ENCODE data around the gene CFAP46. TPM values are rescaled to one million over a fixed set of nuclear protein-coding genes. Genes with fewer than 3 reads are reported as not detected.
"Not testable (repeated sequence)": the region's sequence is repeated elsewhere in the genome, so short reads cannot be mapped to it uniquely, and the experiment has no call there.

The CFAP46 gene
- polyA plus RNA-seq, 1 donor from 2014 or later, result not detected

DNA sequence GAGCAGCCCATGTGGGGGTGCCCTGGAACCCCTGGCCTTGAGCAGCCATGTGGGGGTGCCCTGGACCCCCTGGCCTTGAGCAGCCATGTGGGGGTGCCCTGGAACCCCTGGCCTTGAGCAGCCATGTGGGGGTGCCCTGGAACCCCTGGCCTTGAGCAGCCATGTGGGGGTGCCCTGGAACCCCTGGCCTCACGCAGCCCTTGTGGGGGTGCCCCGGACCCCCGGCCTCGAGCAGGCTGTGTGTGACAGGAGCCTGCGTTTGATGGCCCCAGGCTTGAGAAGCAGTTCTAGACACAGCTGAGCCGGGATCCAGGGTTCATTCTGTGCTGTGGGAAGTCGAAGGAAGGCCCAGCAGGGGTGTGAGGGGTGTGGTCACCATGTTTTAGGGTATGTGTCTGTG lies 19.0 kb downstream of the CFAP46 start:
- H3K4me3 Mint-ChIP-seq, H3K4me1 Mint-ChIP-seq, H3K36me3 Mint-ChIP-seq, H3K9me3 Mint-ChIP-seq, H3K27me3 Mint-ChIP-seq, H3K27ac Mint-ChIP-seq: not testable (repeated sequence)

DNA sequence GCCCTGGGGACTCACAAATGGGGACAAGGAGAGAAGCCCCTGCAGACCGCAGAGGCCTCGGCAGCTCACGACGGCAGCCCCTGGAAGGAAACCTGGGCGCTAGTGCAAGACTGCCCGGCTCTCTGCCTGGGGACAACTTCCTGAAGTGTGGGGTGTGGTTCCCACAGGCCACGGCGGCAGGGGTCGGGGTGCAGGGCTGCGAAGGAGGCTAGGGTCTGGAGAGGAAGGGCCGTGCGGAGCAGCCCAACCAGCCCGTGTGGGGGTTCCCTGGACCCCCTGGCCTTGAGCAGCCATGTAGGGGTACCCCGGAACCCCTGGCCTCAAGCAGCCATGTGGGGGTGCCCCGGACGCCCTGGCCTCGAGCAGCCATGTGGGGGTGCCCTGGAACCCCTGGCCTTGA lies 19.5 kb downstream of the CFAP46 start:
- no peak overlapping the region for H3K4me3 Mint-ChIP-seq
- H3K36me3 Mint-ChIP-seq, result no peaks in the 10 kb centered on the region
- H3K27me3 Mint-ChIP-seq, result no peaks in the 10 kb centered on the region

DNA sequence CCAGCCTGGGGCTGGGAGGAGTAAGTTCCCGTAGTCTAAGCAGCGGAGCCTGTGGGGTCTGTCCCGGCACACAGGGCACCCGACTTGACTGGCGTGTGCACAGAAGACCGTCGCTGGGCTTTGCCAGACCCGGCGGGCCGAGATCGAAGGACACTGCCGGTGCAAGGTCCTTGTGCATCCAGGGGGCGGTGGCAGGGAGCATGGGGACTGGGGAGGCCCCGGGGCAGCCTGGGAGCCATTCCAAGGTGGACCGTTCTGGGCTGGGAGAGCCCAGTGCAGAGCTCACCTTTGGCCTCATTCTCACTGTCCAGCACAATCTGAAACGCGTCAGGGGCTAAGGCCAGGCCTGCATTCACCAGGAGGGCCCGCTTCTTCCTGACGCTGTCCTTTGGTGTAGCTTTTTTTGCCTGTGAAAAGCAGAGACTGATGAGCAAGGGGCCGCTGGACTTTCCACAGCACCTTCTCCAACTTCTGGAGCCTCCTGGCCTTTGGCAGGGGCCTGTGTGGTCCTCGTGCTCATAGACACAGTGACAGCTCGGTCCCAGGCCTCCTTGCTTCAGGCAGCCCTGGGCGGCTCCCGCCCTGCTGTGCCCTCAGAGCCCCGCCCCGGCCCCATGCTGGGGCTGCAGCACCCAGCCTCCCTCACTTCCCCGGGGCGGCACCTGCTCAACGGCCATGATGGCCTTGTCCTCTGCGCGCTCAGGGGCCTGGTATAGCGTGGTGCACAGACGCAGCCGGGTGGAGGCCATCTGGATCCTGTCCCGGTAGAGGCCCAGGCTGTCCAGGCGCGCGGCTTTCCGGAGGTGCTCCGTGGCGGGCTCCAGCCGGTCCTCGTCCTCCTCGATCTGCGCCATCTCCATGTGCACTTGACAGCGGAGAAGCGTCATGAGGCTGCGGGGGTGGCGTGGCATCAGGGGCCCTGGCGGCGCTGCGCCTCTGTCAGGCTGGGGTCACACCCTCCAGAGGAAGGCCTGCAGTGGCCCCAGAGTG lies 20.3 kb downstream of the CFAP46 start:
- no peaks in the 10 kb centered on the region for H3K4me1 Mint-ChIP-seq
- no peak overlapping the region for H3K4me3 Mint-ChIP-seq
- peaks cover 4% of the 10 kb centered on the region for H3K27me3 Mint-ChIP-seq
- no peaks in the 10 kb centered on the region for H3K9me3 Mint-ChIP-seq
- no peak overlapping the region for H3K27ac Mint-ChIP-seq
- H3K36me3 Mint-ChIP-seq, result no peaks in the 10 kb centered on the region

More for the DNA sequence above, 19.5 kb downstream of the CFAP46 start:
- Mint-ChIP-seq H3K4me1 (no peaks in the 10 kb centered on the region), H3K27ac (no peak overlapping the region), H3K9me3 (no peaks in the 10 kb centered on the region)

DNA sequence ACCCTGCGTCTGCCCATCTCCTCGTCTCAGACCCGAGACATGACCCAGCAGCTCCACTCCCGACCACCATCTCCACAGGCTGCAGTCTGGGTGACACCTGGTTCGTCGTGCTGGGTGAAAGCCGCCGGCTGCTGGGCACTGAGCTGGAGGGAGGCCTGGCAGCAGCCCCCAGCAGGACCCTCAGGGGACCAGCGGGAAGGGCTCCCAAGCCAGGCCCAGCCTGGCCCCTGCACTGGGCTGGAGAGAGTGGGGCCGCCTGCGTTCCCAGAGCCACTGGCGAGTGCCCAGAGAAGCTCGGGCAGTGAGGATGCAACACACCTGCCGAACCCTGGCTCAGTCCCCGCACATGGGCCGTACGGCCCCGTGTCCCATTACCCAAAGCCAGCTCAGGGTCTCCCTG lies 21.3 kb downstream of the CFAP46 start:
- Mint-ChIP-seq H3K36me3 (no peaks in the 10 kb centered on the region), H3K27ac (no peak overlapping the region), H3K9me3 (no peaks in the 10 kb centered on the region), H3K4me3 (no peak overlapping the region), H3K27me3 (peaks cover 12% of the 10 kb centered on the region), H3K4me1 (peaks cover 0 to 6% (median 0%) of the 10 kb centered on the region in 3 donors)

- H3K27me3 Mint-ChIP-seq, result peaks cover 12% of the 10 kb centered on the region
- peaks cover 0 to 8% (median 1%) of the 10 kb centered on the region in 3 donors for H3K4me1 Mint-ChIP-seq
- no peaks in the 10 kb centered on the region for H3K36me3 Mint-ChIP-seq
- H3K27ac Mint-ChIP-seq, result no peak overlapping the region
- H3K4me3 Mint-ChIP-seq, result no peak overlapping the region
- H3K9me3 Mint-ChIP-seq, result no peaks in the 10 kb centered on the region
Observed at GRCh38 chr10:132920101-132920925, 22.1 kb downstream of the CFAP46 start.

GRCh38 chr10:132919374-132920100 lies 22.8 kb downstream of the CFAP46 start:
- Mint-ChIP-seq H3K9me3 (no peaks in the 10 kb centered on the region), H3K36me3 (no peaks in the 10 kb centered on the region), H3K27ac (no peak overlapping the region), H3K4me1 (peaks cover 0 to 9% (median 4%) of the 10 kb centered on the region in 3 donors), H3K4me3 (no peak overlapping the region), H3K27me3 (peaks cover 17% of the 10 kb centered on the region)

- peaks cover 0 to 9% (median 4%) of the 10 kb centered on the region in 3 donors for H3K4me1 Mint-ChIP-seq
- peaks cover 17% of the 10 kb centered on the region for H3K27me3 Mint-ChIP-seq
- H3K4me3 Mint-ChIP-seq, result no peak overlapping the region
- H3K9me3 Mint-ChIP-seq, result no peaks in the 10 kb centered on the region
- H3K36me3 Mint-ChIP-seq, result no peaks in the 10 kb centered on the region
- no peak overlapping the region for H3K27ac Mint-ChIP-seq
Observed at GRCh38 chr10:132918617-132919373, 23.6 kb downstream of the CFAP46 start.

- no peaks in the 10 kb centered on the region for H3K9me3 Mint-ChIP-seq
- H3K27me3 Mint-ChIP-seq, result peaks cover 17% of the 10 kb centered on the region
- H3K4me1 Mint-ChIP-seq, result peaks cover 0 to 9% (median 4%) of the 10 kb centered on the region in 3 donors
- H3K36me3 Mint-ChIP-seq, result no peaks in the 10 kb centered on the region
- H3K27ac Mint-ChIP-seq, result no peak overlapping the region
- no peak overlapping the region for H3K4me3 Mint-ChIP-seq
Observed at GRCh38 chr10:132918264-132918616, 24.1 kb downstream of the CFAP46 start.

GRCh38 chr10:132916956-132917666 lies 25.3 kb downstream of the CFAP46 start:
- H3K36me3 Mint-ChIP-seq, result no peaks in the 10 kb centered on the region
- H3K27ac Mint-ChIP-seq, result no peak overlapping the region
- no peaks in the 10 kb centered on the region for H3K9me3 Mint-ChIP-seq
- H3K4me1 Mint-ChIP-seq, result peaks cover 0 to 9% (median 4%) of the 10 kb centered on the region in 3 donors
- peaks cover 17% of the 10 kb centered on the region for H3K27me3 Mint-ChIP-seq
- H3K4me3 Mint-ChIP-seq, result no peak overlapping the region

DNA sequence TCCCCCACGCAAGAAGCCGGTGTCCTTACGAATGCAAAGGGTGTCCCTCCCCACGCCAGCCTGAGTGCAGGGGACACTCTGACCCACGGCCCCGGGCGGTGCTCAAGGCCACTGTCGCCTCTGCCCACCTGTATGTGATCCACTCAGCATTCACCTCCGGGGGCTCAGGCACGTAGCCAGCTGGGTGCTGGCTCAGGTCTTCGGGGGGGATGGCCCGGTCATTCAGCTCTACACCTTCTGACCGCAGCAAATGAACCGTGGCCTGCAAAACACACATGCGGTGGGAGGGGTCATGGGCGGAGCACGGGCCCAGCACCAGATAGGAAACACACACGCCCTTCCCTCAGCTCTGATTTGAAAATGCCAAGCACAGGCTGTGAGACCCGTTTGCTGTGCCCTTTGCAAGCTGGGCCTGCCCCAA lies 25.9 kb downstream of the CFAP46 start:
- H3K27ac Mint-ChIP-seq, result no peak overlapping the region
- peaks cover 0 to 9% (median 4%) of the 10 kb centered on the region in 3 donors for H3K4me1 Mint-ChIP-seq
- H3K9me3 Mint-ChIP-seq, result no peaks in the 10 kb centered on the region
- no peaks in the 10 kb centered on the region for H3K36me3 Mint-ChIP-seq
- H3K4me3 Mint-ChIP-seq, result peak overlapping the region in 1 of 4 donors; percentile 89
- H3K27me3 Mint-ChIP-seq, result peaks cover 17% of the 10 kb centered on the region

DNA sequence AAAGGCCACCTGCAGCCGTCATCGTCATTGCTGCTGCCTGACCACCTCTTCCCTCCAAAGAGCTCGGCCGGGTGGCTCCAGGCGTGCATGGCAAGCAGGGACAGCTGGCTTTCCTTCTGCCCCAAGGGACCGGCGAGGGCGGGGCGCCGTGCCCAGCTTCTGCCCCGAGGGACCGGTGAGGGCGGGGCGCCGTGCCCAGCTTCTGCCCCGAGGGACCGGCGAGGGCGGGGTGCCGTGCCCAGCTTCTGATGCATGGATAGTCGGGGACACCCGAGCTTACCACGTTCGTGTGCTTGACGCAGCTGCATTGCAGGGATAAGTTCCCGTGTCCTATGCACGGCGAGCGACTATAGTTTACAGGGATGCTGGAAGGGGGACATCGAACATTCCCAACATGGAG lies 27.0 kb downstream of the CFAP46 start:
- H3K4me1 Mint-ChIP-seq, result peaks cover 0 to 9% (median 4%) of the 10 kb centered on the region in 3 donors
- peak overlapping the region in 1 of 3 donors; percentile 39 for H3K27ac Mint-ChIP-seq
- no peaks in the 10 kb centered on the region for H3K9me3 Mint-ChIP-seq
- no peaks in the 10 kb centered on the region for H3K36me3 Mint-ChIP-seq
- H3K27me3 Mint-ChIP-seq, result peaks cover 19% of the 10 kb centered on the region
- H3K4me3 Mint-ChIP-seq, result peak overlapping the region in 1 of 4 donors; percentile 85

DNA sequence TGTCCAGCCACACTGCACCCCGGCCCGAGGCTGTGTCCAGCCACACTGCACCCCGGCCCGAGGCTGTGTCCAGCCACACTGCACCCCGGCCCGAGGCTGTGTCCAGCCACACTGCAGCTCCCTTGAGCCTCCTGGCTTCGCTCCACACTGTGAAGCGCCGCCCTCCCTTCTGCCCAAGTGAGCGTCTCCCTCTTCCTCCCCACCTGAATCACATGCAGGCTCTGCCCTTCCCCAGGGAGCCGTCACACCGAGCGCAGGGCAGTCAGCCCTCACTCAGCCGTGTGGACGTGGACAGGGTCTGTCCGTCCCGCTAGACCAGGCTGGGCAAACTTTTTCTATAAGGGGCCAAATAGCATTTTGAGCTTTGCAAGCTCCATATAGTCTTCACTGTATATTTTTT lies 27.6 kb downstream of the CFAP46 start:
- H3K36me3 Mint-ChIP-seq, result no peaks in the 10 kb centered on the region
- peaks cover 19% of the 10 kb centered on the region for H3K27me3 Mint-ChIP-seq
- H3K4me1 Mint-ChIP-seq, result peaks cover 0 to 9% (median 4%) of the 10 kb centered on the region in 3 donors
- H3K9me3 Mint-ChIP-seq, result no peaks in the 10 kb centered on the region
- peak overlapping the region in 2 of 4 donors; percentile 47 to 73 for H3K4me3 Mint-ChIP-seq
- peak overlapping the region in 1 of 3 donors; percentile 23 for H3K27ac Mint-ChIP-seq

- Mint-ChIP-seq H3K9me3 (no peaks in the 10 kb centered on the region), H3K27me3 (peaks cover 20% of the 10 kb centered on the region), H3K36me3 (no peaks in the 10 kb centered on the region), H3K4me1 (peaks cover 0 to 9% (median 4%) of the 10 kb centered on the region in 3 donors), H3K27ac (no peak overlapping the region), H3K4me3 (no peak overlapping the region)
Observed at GRCh38 chr10:132913559-132914115, 28.7 kb downstream of the CFAP46 start.
